Spinal cord (tissue), 10 donors: Measurements from ENCODE around the gene DVL2. TPM values are rescaled to one million over a fixed set of nuclear protein-coding genes. Genes with fewer than 3 reads are reported as not detected.
A peak's percentile ranks its signal among the peaks of the same experiment; 100 is the strongest.

Experiments
- DNase-seq, 6 donors: peaks; one replicate each; pipeline versions ENCODE4 v3.0.0 to v3.0.0-alpha.2; 2013 to 2015; ENCODE audit warnings: low spot score in 6 of 6, low read depth in 4 of 6
- H3K27ac ChIP-seq: one replicate; pipeline ENCODE4 v1.5.1; 2013; ENCODE audit warnings: low read depth, low read length, control low read depth
- H3K27me3 ChIP-seq: one replicate; pipeline ENCODE4 v1.6.1; 2013; ENCODE audit warnings: low read length; ENCODE audit not compliant: control insufficient read depth, insufficient read depth
- H3K36me3 ChIP-seq: one replicate; pipeline ENCODE4 v1.6.1; 2013; ENCODE audit warnings: low read length; ENCODE audit not compliant: control insufficient read depth, insufficient read depth
- H3K4me1 ChIP-seq: one replicate; pipeline ENCODE4 v1.6.1; 2013; ENCODE audit warnings: low read length; ENCODE audit not compliant: control insufficient read depth, insufficient read depth
- H3K4me3 ChIP-seq: one replicate; pipeline ENCODE4 v1.5.1; 2013; ENCODE audit warnings: low read depth, low read length, control low read depth
- H3K9me3 ChIP-seq: one replicate; pipeline ENCODE4 v1.6.1; 2013; ENCODE audit warnings: low read length; ENCODE audit not compliant: control insufficient read depth, insufficient read depth
- WGBS: methylation state at CpG from one replicate; pipeline ENCODE4 v1.1.5; 2013; ENCODE audit warnings: missing lambda C conversion rate; ENCODE audit not compliant: insufficient coverage; 5-methylcytosine and 5-hydroxymethylcytosine counted together
- long read RNA-seq, 4 donors: transcript quantifications; one replicate each; lab custom pipeline, GENCODE V29; 2026
- polyA plus RNA-seq, 2 donors: library from polyadenylated mRNA; unstranded; fragments of 120-200 nt; gene quantifications; one replicate each; pipeline ENCODE4 v1.2.1, GENCODE V29; 2013; ENCODE audit not compliant: insufficient read length in 2 of 2
- total RNA-seq, 2 donors: library from RNA; depleted of rRNA in 1 of 2; stranded (reverse); fragments of 120-200 nt in 1 of 2; fragments of >200 nt in 1 of 2; gene quantifications; one replicate each; pipeline versions ENCODE4 v1.2.3 to v1.2.4, GENCODE V29; 2013 to 2014
- donor health status: healthy.

The DVL2 gene
- total RNA-seq, result 10 to 100 TPM; 31.7 to 46.6 TPM
- 10 to 100 TPM; 47.9 to 59.7 TPM for polyA plus RNA-seq
- long read RNA-seq, donor 1, partial matches to known transcripts, result 0 of 4 reads
- long read RNA-seq, donor 1, other reads (novel, unspliced or antisense), result 0 of 4 reads
- long read RNA-seq, donor 2, partial matches to known transcripts, result 0 of 1 reads
- long read RNA-seq, donor 2, other reads (novel, unspliced or antisense), result 0 of 1 reads
- long read RNA-seq, donor 3, partial matches to known transcripts, result 0 of 2 reads
- long read RNA-seq, donor 3, other reads (novel, unspliced or antisense), result 0 of 2 reads
- long read RNA-seq, donor 4, partial matches to known transcripts, result 0 of 4 reads
- long read RNA-seq, donor 4, other reads (novel, unspliced or antisense), result 0 of 4 reads

DNA sequence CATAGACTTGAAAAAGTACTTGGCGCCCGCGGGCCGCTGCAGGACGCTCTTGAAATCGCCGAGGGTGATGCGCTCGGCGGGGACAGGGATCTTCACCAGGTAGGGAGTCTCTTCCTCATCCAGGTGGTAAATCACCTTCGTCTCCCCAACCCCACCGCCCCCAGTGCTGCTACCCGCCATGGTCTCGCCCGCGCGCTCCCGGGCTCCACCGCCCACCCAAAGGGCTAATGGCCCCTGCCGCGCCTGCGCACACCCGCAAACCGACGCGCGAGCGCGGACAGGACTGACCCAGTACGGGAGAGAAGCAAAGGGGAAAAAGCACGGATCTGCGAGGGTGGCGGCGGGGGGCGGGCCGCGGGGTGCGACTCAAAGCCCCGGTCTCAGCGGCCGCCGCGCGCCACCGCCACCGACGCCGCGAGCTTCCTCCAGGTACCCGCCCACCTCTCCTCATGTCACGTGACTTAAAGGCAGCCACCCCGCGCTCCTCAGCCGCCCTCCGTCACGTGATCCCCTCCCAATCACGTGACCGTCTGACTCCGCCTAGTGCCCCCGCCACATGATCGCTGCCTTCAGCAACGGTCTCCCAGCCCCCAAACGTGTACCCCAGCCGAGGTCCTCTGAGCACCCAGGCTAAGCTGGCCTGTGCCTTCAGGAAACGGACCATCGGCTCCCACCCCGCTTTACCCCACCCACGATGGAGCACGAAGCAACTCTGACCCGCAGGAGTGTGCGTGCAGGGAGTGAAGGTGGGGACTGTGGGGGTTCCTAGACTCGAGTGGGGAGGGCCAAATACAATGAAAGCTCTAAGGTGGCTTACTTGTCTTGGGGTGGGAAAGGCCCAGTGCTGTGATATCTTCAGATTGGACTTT, at the start of gene DVL2:
DVL2 (minus strand) TSS at position 435 of the 869 bp plus-strand sequence; CDS start at position 180, 255 bp downstream.
- under 1% methylated on average over 65 of the region's 72 CpGs for WGBS
- Histone ChIP-seq H3K4me1 (peaks cover 45% of the 10 kb centered on the region), H3K27ac (peak within 1 kb of the TSS; percentile 93), H3K36me3 (peaks cover 48% of the 10 kb centered on the region), H3K27me3 (no peaks in the 10 kb centered on the region), H3K4me3 (peak within 1 kb of the TSS; percentile 86), H3K9me3 (no peaks in the 10 kb centered on the region)
- DNase-seq, result peak in 5 of 6 donors; percentile 89 to 99 (median 93)

DNA sequence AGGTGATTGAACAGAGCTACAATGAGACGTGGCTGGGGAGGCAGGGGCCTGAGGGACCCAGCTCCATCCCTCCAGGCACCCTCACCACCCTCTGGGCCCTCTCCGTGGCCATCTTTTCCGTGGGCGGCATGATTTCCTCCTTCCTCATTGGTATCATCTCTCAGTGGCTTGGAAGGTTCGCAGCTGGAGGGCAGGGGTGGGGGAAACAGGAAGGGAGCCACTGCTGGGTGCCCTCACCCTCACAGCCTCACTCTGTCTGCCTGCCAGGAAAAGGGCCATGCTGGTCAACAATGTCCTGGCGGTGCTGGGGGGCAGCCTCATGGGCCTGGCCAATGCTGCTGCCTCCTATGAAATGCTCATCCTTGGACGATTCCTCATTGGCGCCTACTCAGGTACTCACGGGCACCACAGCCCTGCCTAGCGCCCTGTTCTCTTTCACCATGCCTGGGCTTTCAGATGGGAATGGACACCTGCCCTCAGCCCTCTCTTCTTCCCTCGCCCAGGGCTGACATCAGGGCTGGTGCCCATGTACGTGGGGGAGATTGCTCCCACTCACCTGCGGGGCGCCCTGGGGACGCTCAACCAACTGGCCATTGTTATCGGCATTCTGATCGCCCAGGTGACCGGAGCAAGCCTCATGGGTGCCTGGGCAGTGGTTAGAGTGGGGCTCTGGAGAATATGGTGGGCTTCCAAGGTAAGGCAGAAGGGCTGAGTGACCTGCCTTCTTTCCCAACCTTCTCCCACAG, 49.3 kb upstream of the DVL2 start:
- no peak for DNase-seq
- peaks cover 3% of the 10 kb centered on the region for H3K36me3 ChIP-seq
- WGBS, result 93% methylated on average over 13 of the region's 18 CpGs
- no peak overlapping the region for H3K4me3 ChIP-seq
- no peak overlapping the region for H3K27ac ChIP-seq
- peaks cover 26% of the 10 kb centered on the region for H3K27me3 ChIP-seq
- H3K9me3 ChIP-seq, result no peaks in the 10 kb centered on the region
- H3K4me1 ChIP-seq, result peaks cover 25% of the 10 kb centered on the region

DNA sequence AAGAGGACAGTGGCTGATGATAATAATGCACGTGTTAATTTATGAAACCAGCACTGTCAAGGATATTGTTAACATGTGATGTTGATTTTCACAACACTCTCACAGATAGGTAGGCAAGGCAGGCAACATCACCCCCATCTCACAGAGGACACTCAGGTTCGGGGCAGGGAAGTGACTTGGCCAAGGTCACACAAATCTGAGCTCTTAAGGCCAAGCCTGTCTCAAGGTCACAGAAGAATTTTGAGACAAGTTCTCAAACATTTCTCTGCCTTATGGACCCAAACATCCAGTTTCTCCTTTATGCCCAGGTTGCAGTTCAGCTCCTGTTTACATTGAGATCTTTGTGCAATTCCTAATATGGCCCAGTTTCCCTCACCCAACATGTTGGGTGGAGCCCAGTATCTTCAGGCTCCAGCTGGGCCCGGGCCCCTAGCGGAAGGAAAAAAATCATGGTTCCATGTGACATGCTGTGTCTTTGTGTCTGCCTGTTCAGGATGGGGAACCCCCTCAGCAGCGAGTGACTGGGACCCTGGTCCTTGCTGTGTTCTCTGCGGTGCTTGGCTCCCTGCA, 48.5 kb upstream of the DVL2 start:
- WGBS, result 78% methylated on average over 5 of the region's 6 CpGs
- no peak for DNase-seq
- peaks cover 25% of the 10 kb centered on the region for H3K4me1 ChIP-seq
- no peak overlapping the region for H3K4me3 ChIP-seq
- peaks cover 26% of the 10 kb centered on the region for H3K27me3 ChIP-seq
- H3K36me3 ChIP-seq, result peaks cover 3% of the 10 kb centered on the region
- no peak overlapping the region for H3K27ac ChIP-seq
- H3K9me3 ChIP-seq, result no peaks in the 10 kb centered on the region

DNA sequence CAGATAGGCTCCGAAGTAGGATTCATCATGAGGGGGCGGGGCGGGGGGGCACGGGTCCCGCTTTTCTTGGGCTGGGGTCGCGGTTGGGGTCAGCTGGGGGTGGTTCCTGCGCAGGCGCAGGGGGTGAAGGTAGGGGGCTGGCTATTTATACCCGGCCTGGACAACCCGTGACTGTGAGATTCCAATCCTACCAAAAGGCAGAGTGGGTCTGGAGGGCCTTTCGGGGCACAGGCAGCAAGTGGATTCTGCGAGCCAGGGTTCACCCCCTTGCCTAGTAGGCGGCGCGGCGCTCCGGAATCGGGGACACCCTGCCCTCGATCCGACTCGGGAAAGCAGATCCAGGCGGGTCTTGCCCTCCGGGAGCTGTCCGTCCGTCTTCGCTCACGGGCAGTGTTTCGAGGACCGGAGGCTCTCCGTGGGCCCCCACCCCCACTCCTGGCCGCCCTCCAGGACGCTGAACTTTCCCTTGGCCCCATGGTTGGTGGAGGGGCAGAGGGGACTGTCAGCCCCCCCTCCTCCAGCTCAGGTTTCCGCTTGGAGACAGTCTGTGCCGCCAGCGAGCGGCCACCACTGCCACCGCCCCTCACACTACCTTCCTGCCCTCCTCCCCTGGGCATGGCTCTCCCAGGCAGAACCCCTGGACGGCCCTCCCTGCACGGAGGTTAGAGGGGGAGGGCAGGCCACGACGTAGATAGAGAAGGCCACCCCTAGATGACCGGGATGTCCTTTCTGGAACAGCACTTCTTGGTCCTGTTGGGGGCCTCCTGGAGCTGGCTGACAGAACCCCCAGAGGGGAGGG, 47.8 kb upstream of the DVL2 start:
- DNase-seq, result no peak
- Histone ChIP-seq H3K27ac (no peak overlapping the region), H3K9me3 (no peaks in the 10 kb centered on the region), H3K4me1 (peaks cover 25% of the 10 kb centered on the region), H3K27me3 (peaks cover 26% of the 10 kb centered on the region), H3K36me3 (peaks cover 3% of the 10 kb centered on the region), H3K4me3 (peak overlapping the region; percentile 40)
- 2% methylated on average over 35 of the region's 43 CpGs for WGBS

DNA sequence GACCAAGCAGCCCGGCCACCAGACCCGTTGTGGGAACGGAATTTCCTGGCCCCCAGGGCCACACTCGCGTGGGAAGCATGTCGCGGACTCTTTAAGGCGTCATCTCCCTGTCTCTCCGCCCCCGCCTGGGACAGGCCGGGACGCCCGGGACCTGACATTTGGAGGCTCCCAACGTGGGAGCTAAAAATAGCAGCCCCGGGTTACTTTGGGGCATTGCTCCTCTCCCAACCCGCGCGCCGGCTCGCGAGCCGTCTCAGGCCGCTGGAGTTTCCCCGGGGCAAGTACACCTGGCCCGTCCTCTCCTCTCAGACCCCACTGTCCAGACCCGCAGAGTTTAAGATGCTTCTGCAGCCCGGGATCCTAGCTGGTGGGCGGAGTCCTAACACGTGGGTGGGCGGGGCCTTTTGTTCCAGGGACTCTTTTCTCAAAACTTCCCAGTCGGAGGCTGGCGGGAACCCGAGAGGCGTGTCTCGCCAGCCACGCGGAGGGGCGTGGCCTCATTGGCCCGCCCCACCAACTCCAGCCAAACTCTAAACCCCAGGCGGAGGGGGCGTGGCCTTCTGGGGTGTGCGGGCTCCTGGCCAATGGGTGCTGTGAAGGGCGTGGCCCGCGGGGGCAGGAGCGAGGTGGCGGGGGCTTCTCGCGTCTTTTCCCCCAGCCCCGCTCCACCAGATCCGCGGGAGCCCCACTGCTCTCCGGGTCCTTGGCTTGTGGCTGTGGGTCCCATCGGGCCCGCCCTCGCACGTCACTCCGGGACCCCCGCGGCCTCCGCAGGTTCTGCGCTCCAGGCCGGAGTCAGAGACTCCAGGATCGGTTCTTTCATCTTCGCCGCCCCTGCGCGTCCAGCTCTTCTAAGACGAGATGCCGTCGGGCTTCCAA, 47.0 kb upstream of the DVL2 start, which contains the start of gene SLC2A4:
SLC2A4 (plus strand) TSS at position 645 of the 879 bp plus-strand sequence; CDS start at position 862, 217 bp downstream.
- WGBS, result under 1% methylated on average over 71 of the region's 71 CpGs
- peak in 5 of 6 donors; percentile 40 to 93 (median 75) for DNase-seq
- peak within 1 kb of the TSS; percentile 67 for H3K27ac ChIP-seq
- H3K27me3 ChIP-seq, result peaks cover 26% of the 10 kb centered on the region
- H3K9me3 ChIP-seq, result no peaks in the 10 kb centered on the region
- peak within 1 kb of the TSS; percentile 40 for H3K4me3 ChIP-seq
- peaks cover 3% of the 10 kb centered on the region for H3K36me3 ChIP-seq
- H3K4me1 ChIP-seq, result peaks cover 25% of the 10 kb centered on the region

DNA sequence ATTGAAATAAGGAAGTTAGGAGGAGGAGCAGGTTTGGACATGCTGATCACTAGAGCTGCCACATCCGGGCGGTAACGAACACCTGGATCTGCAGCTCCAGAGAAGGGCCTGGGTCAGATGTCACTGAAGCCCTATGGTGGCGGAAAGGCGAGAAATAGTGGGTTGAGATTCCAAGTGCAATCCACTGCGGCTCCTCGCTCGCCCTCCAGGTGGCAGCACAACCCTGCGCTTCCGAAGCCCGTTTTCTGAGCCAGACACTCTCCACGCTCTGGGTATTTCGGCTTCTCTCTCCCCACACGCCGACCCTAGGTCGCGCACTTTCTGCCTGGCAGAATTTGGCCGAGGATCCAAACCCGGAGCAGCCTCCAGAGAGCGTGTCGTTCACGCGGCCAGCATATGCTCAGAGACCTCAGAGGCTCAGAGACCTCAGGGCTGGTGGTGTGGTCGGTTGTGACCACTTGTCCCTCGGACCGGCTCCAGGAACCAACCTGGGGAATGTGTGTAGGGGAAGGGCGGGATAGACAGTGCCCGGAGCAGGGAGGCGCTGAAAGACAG, 46.3 kb upstream of the DVL2 start:
- peak overlapping the region; percentile 67 for H3K27ac ChIP-seq
- H3K4me1 ChIP-seq, result peaks cover 25% of the 10 kb centered on the region
- peaks cover 26% of the 10 kb centered on the region for H3K27me3 ChIP-seq

DNA sequence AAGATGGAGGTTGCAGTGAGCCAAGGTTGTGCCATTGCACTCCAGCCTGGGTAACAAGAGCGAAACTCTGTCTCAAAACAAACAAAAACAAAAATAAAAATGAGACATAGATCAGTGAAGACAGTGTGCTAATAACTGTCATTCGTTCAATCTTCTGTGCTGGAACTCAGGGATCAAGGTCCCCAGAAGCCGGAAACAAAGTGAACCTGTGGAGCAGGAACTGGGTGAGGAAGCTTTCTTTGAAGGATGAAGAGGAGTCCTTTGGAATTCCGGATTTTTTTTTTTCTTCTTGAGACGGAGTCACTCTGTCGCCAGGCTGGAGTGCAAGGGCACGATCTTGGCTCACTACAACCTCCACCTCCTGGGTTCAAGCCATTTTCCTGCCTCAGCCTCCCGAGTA, 45.1 kb upstream of the DVL2 start:
- Histone ChIP-seq H3K4me3 (no peak overlapping the region), H3K27ac (no peak overlapping the region), H3K36me3 (no peaks in the 10 kb centered on the region), H3K9me3 (no peaks in the 10 kb centered on the region), H3K4me1 (peaks cover 25% of the 10 kb centered on the region), H3K27me3 (peaks cover 23% of the 10 kb centered on the region)
- WGBS, result 91% methylated on average over 5 of the region's 8 CpGs
- no peak for DNase-seq

More for the DNA sequence above, 46.3 kb upstream of the DVL2 start:
- peak overlapping the region; percentile 40 for H3K4me3 ChIP-seq
- H3K36me3 ChIP-seq, result peaks cover 3% of the 10 kb centered on the region
- H3K9me3 ChIP-seq, result no peaks in the 10 kb centered on the region
- under 1% methylated on average over 29 of the region's 29 CpGs for WGBS
- peak; percentile 54 to 93 (median 65) for DNase-seq

DNA sequence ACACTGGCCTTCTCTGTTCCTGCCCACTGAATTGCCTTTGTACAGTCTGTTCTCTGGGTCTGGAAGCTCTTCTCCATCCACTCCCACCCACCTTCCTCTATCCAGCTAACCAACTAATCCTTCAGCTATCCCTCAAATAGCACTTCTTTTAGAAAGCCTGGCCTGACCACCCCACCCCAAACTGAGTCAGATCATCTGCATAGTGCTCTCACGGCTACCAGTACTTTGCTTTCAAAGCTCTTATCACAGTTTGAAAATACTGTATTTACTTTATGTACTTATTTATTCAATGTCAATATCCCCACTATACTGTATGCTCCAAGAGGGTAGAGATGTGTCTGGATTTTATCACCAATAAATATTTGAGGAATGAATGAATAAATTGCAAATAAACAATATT, 32.5 kb upstream of the DVL2 start:
- no peak overlapping the region for H3K27ac ChIP-seq

More for the DNA sequence above, 32.5 kb upstream of the DVL2 start:
- H3K4me3 ChIP-seq, result no peak overlapping the region
- no CpG with 5 or more reads among the region's 1 CpG for WGBS
- H3K27me3 ChIP-seq, result peaks cover 36% of the 10 kb centered on the region
- DNase-seq, result no peak
- peaks cover 13% of the 10 kb centered on the region for H3K4me1 ChIP-seq
- H3K9me3 ChIP-seq, result no peaks in the 10 kb centered on the region
- H3K36me3 ChIP-seq, result no peaks in the 10 kb centered on the region
